Activated CD4-positive, alpha-beta T cell treated with anti-CD3 and anti-CD28 coated beads for 1 hour (primary cell): Measurements from ENCODE around the gene CLEC4F.

ENCODE experiments used
- DNase-seq: peaks from one replicate; pipeline ENCODE4 v3.0.0-alpha.2; 2020

CLEC4F gene

GRCh38 chr2:70779911-70780545, 40.4 kb downstream of the CLEC4F start:
- DNase-seq: no peak

DNA sequence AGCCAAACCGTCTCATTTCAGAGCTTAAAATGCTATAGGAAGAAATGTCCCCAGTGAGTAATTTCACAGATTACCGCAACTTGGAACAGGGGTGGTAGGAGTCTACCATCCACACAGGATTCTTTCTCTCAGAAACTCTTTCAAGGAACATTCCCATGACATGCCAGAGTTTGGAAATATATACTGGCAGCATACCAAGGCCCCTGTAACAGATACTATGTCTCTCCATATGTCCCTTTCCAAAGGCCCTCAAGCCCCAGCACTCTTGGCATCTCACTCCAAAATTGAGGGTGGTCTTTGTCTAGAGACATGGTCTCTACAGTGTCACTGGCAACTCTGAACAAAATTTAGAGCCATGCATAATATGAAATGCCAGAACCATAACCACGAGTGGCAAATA, 40.9 kb downstream of the CLEC4F start:
- DNase-seq: no peak

GRCh38 chr2:70778676-70779075, 41.7 kb downstream of the CLEC4F start:
- no peak for DNase-seq

DNA sequence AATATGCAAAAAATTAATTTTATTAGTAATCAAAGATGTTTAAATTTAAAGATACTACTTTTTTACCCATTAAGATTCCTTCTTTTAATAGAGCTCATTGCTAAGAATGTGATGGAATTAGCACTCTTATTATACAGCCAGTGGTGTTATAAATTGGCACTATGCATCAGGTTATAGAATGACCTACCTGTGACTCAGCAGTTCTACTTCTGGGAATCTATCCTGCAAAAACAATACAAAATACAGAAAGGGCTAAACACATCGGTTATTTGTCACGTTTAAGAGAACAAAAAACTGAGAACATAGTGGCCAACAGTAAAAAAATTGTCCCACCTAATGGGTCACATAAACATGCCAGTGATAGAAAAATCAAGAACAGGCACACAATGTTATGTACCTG, 42.9 kb downstream of the CLEC4F start:
- no peak for DNase-seq

DNA sequence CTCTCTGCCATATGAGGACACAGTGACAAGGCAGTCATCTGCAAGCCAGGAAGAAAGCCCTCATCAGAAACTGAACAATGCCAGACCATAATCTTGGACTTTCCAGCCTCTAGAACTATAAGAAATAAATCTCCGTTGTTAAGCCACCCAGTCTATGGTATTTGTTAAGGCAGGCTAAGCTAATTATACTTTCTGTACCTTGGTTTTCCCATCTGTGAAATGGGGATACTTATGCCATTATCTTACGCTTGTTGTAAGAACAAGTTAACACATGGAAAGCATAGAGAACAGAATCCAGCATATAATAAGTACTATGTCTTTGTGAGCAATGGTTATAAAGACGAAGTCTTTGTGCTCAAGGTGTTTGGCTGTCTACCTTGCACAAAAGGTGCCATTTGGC, 44.1 kb downstream of the CLEC4F start:
- DNase-seq: no peak

DNA sequence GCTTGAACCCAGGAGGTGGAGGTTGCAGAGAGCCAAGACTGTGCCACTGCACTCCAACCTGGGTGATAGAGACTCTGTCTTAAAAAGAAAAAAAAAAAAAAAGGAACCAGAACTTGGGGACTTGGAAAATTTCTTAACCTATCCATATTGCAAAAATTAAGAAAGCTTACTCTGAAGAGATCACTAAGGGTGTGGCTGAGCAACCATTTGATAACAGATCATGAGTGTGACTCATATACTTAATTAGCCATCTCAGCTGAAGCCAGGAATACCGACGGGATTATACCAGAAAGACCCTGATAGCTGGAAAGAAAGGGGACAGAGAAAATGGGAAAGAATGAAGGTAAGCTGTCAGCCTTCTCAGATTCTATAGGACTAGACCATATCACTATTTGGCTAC, 45.3 kb downstream of the CLEC4F start:
- no peak for DNase-seq

DNA sequence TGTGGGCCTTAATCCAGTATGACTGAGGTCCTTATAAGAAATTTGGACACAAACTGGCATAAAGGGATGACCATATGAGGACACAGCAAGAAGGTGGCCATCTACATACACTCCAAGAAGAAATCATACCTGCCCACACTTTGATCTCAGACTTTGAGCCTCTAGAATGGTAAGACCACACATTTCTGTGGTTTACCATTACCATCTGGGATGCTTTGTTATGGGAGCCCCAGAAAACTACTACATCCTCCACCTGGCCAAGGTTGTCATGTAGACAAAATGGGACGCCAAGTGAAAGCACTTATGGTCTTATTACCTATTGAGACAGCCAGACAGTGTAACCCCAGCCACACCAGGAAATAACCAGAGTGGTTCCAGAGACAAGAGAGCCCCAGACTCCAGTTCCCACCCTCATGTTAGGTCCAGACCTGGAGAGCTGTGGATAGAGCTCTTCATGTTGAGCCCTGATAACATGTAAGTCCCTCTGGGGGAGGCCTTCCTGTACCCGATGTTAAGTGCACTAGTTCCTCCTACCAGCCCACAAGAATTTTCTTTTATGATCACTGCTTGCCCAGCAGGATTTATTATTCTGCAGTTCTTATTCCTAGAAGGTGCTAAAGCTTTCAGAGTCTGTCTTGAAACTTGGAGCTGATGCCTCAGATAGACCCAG, 47.8 kb downstream of the CLEC4F start:
- DNase-seq: no peak

- no peak for DNase-seq
These were observed 49.0 kb downstream of the CLEC4F start for GRCh38 chr2:70771446-70771845.

GRCh38 chr2:70769450-70769849, 50.9 kb downstream of the CLEC4F start:
- DNase-seq: no peak

- no peak for DNase-seq
These were observed 51.8 kb downstream of the CLEC4F start for GRCh38 chr2:70768590-70769085.

DNA sequence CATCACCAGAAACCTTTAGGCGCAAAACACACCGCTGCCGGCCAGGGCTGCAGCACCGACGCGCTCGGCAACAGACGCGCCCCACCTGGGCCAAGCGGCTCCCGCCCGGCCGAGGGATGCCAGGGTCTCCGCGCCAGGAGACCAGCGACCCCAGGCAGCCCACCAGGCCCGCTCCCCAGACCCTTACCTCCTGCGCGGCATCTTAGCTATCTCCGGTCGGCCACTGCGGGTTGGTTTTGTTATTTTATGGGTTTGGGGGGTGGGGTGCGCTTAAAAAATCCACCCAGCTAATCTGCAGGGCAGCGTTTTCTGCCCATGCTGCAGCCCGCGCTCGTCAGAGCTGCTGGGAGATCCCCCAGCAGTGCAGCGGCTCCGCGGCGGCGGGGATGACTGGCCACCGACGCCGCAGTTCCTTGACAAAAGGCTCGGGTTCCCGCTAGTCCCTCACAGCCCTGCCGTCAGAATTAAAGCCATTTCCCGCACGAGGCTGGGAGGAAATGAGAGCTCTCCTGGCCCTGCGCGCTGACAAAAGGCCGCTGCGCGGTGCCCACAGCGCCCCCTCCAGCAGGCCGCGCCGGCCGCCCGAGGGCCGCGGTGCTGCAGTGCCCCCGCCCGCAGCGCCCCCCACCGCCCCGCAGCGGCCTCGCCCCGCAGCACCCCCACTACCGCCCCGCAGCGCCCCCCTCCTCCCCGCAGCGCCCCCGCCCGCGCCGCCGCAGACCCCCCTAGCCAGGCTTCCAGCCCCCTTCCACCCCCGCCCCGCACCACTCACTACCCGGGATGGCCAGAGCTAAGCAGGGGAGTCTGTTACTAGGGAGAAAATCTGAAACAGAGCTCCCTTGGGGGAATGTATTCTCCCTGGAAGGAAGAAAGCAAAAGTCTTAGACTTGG, 52.5 kb downstream of the CLEC4F start, which contains the start of gene ADD2:
Gene ADD2, minus strand, starts transcription at position 502 of the 891 bp plus-strand sequence. CDS start 61,792 bp downstream, outside the sequence.
- DNase-seq: no peak

DNA sequence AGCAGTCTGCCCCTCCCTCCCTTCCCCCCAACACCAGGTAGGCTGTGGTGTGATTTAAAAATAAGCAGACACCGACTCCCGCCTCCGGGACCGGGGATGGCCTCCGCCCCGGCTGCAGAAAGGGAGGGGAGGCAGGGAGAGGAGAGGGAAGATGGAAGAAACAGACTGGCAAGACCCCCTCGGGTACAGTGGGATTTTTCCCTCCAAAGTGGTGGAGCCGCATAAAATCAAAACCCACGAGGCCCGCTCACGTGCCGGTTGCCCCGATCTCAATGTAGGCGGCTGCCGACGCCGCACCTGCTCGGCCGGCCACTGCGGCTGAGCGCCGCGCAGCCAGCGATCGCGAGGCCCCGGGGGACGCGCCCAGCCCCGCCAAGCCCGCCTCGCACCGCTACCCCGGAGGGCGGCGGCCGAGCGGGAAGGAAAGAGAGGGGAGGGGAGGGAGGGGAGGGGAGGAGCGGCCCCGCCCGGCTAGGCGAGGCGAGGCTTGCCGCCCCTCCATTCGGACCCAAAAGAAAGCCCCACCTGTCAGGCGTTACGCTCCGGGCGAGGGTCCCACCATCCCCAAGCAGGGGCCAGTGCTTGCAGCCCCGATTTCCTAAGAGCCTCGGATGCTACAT, 53.2 kb downstream of the CLEC4F start:
- no peak for DNase-seq

DNA sequence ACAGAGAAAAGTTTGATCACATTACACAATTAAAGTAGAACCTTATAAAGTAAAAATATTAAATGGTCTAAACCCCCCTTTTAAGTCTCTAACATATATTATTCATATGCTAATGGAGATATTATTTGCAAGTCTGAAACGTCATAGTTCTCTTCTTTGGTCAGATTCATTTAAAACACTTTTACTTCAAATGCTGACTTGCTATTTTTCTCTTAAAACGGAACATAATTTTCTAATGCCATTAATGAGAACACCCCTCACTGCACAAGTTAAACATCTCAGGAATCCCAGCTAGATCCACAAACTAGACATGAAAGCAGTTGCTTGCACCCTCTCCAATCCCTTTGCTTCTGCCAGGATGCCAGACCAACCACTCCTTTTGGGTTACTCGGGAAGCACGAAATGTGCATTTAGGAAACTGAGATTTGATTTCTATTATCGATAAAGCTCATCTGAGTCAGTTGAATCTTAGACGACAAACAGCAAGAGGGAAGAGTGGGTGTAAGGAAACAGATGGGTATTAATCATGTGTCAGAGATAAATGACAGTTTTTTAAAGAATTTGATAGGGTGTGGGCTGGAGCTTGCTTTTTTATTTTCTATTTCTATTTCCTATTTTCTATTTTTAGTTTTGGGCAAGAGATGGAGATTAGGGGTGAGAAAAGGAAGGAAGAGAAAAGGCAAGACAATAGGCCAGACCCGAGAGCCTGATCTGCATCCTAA, 53.9 kb downstream of the CLEC4F start:
- DNase-seq: no peak

GRCh38 chr2:70765507-70765906, 54.9 kb downstream of the CLEC4F start:
- no peak for DNase-seq

- DNase-seq: no peak
These were observed 61.0 kb downstream of the CLEC4F start for GRCh38 chr2:70759446-70759845.
